T-helper 1 cell treated with Interleukin-12 subunit alpha and Interleukin-12 subunit beta and Interleukin-4 antibody, amounts not matched to agents 30 ng/mL and 1 ng/mL, for 36 hours (primary cell): ENCODE results near the gene SPATA22. TPM values are rescaled to one million over a fixed set of nuclear protein-coding genes. Genes with fewer than 3 reads are reported as not detected.
"Not testable (repeated sequence)": the region's sequence is repeated elsewhere in the genome, so short reads cannot be mapped to it uniquely, and the experiment has no call there.

Experiments
- intact Hi-C: fragments of 100-400 bp; cut with micrococcal nuclease; formaldehyde crosslinking; loops from one replicate; pipeline ENCODE4 v1.15.1; 2024
- total RNA-seq: library from RNA; stranded (reverse); gene quantifications from 2 replicates; pipeline ENCODE4 v1.2.3, GENCODE V29; 2022

The SPATA22 gene, protein sequence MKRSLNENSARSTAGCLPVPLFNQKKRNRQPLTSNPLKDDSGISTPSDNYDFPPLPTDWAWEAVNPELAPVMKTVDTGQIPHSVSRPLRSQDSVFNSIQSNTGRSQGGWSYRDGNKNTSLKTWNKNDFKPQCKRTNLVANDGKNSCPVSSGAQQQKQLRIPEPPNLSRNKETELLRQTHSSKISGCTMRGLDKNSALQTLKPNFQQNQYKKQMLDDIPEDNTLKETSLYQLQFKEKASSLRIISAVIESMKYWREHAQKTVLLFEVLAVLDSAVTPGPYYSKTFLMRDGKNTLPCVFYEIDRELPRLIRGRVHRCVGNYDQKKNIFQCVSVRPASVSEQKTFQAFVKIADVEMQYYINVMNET
- total RNA-seq = 0.20 TPM in 1 of 2 replicates, not detected in the other

GRCh38 chr17:3471599-3471998, at the start of gene SPATA22:
Gene SPATA22, minus strand, starts transcription at chr17:3471819. Its CDS starts 2,494 bp downstream, at chr17:3469325.
- intact Hi-C loops = no loop called here

- intact Hi-C loops = not testable (repeated sequence)
These were observed 47.9 kb upstream of the SPATA22 start for GRCh38 chr17:3519472-3519871.

GRCh38 chr17:3514873-3515272, 43.3 kb upstream of the SPATA22 start:
- intact Hi-C loops = no loop called here

GRCh38 chr17:3514167-3514566, 42.5 kb upstream of the SPATA22 start:
- intact Hi-C loops = not testable (repeated sequence)

GRCh38 chr17:3513305-3514035, 41.9 kb upstream of the SPATA22 start:
- intact Hi-C loops = no loop called here

DNA sequence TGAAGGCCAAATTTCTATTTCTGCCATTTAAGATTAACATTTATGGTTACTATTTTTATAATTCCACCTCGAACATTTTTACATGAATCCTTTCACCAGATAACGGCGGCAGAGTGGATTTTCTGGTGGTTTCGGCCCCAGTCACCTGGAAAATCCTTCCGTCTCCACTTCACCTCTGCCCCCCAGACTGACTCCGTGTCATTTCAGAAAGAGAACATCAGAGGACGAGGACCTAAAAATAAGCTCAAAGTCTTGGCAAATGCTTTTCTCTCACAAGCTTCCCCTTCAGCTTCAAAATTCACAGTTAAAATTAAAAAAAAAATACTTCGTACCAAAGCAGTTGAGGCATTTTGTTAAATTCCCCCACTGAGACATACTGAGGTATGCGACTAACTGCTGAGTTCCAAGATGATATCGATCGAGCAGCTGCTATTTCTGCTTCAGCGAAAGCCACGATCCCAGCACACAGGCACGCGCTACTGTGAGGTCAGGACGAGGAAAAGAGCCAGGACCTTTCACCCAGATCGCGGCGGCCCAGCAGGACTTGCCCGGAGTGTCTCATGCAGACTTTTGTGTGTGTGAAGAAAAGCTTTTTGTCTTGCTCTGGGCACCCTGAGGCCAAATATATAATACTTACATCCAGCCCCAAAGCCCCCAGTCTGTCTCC, 41.0 kb upstream of the SPATA22 start:
- intact Hi-C loops = no loop called here

DNA sequence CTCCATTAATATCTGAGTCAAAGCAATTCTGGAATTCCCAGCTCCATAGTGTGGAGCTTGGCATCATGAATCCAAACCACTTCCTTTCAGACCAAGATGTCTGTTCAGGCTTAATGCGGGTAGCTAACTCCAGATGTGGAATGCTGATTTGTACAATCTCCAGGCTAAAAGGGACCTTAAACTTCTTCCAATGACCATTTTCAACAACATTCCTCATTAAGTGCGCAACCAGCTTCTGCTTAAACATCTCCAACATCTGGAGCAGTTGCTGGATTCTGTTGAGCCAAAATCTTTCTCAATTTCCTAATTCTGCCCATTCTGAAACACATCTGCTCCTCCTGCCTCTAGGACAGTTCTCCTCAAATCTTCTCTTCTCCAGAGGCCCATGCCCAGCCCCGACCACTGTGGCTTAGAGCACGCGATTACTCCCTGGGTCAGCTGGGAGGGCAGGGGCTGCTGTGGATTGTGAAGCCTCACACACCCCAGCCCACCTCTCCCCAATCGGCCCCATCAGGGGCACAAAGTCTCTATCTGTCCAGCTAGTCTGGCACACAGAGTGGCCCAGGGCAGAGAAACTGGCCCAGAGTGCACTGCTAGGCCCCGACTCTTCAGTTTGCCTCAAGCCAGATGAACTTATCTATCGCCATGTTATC, 40.4 kb upstream of the SPATA22 start:
- intact Hi-C loops = no loop called here

- intact Hi-C loops = no loop called here
These were observed 38.5 kb upstream of the SPATA22 start for GRCh38 chr17:3510090-3510489.

DNA sequence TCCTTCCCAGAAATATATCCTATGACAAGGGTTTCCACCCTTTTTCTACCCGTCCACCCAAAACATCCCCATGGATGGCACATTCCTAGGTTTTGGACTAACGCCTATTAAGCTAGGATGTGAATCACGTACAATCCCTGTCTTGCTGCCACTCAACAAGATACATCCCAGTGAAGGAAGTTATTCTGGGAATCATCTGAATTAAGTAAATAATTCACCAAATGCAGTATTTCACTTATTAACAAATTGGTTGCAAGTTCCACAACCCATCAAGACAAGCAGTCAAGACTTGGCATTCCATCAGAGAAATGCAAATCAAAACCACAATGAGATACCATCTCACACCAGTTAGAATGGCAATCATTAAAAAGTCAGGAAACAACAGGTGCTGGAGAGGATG, 36.2 kb upstream of the SPATA22 start:
- intact Hi-C loops = no loop called here

DNA sequence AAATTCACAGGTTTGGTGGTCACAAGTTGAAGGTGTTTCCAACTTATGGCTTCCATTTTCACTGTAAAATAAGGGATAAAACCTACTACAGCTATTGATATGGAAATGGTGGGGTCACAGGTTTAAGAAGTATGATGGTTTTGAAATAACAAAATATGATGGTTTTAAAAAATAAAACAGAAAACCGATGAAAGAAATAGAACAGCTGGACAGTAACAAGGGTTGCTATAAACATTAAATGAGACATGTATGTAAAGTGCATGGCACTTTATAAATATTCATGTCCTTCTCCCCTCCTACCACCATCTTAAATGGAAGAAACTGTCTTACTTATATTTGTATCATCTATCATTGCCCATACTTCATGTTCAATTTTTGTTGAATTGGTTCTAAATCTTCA, 35.5 kb upstream of the SPATA22 start:
- intact Hi-C loops = no loop called here

- intact Hi-C loops = no loop called here
These were observed 34.4 kb upstream of the SPATA22 start for GRCh38 chr17:3506054-3506453.

- intact Hi-C loops = no loop called here
These were observed 33.4 kb upstream of the SPATA22 start for GRCh38 chr17:3505008-3505407.

DNA sequence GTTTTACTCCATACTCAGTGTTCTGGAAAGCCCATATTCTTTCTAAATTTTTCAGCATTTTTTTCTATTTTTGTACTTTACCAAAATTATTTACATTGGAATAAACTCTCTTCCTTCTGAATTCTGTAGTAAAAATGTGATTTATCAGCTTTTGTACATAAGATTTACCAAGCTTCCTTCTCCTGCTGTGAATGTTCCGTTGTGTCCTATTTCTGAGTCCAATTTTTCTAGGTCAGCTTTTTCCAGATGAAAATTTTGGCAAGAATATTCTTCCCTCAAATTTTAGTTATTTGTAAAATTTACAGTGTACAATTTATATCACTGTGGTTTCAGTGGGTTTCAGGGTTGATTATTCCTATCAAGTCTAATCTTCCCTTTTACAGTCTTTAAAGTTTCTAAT, 31.7 kb upstream of the SPATA22 start:
- intact Hi-C loops = no loop called here

DNA sequence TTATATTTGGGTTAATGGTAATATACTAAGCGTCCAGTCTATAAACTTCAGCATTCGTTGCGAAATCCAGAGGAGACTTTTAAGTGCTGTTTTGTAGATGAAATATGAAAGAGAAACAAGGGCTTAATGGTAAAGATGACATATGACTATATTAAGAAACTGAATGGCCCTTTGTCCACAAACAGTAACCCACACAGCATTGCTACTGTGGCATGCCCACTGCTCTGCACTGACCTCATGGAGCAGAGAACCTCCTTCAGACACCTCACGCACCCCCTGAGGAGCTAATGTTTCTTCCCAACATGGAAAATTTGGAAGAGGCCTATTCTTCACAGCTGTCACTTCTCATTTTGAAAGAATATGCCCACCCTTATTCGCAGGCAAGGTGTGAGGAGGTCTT, 30.8 kb upstream of the SPATA22 start:
- intact Hi-C loops = no loop called here

GRCh38 chr17:3501344-3501743, 29.7 kb upstream of the SPATA22 start:
- intact Hi-C loops = no loop called here

GRCh38 chr17:3497101-3497500, 25.5 kb upstream of the SPATA22 start:
- intact Hi-C loops = no loop called here

GRCh38 chr17:3485481-3486068, 14.0 kb upstream of the SPATA22 start:
- intact Hi-C loops = no loop called here

- intact Hi-C loops = no loop called here
These were observed 11.2 kb upstream of the SPATA22 start for GRCh38 chr17:3482852-3483251.

- intact Hi-C loops = no loop called here
These were observed 8.4 kb upstream of the SPATA22 start for GRCh38 chr17:3479988-3480387.

- intact Hi-C loops = no loop called here
These were observed 4.4 kb upstream of the SPATA22 start, which contains the start of gene ASPA for GRCh38 chr17:3475812-3476610. Gene ASPA, plus strand, starts transcription at chr17:3475997. Its CDS starts 163 bp downstream, at chr17:3476160.
